ENCODE data around the gene KIAA1549. TPM values are rescaled to one million over a fixed set of nuclear protein-coding genes. Genes with fewer than 3 reads are reported as not detected.

Gene KIAA1549
- total RNA-seq, 1 donor from 2014 or later = 0.53 TPM

DNA sequence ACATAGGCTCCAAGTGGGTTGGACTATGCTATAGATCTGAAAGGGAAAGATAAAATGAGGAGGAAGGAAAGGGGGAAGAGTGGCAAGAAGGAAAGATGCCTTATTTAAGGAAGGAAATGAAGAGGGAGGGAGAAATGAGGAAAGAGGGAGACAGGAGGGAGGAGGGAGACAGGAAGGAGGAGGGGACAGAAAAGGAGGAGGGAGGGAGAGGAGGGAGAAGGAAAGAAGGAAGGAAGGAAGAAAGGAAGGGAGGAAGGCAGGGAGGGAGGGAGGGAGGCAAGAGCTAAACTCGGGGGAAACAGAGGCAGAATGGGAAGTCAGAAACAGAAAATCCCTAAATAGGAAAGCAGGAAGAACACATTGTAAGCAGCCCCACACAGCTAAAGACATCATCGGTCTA, 67.4 kb downstream of the KIAA1549 start:
- DNase-seq (ENCODE audit: low spot score) = no peak

DNA sequence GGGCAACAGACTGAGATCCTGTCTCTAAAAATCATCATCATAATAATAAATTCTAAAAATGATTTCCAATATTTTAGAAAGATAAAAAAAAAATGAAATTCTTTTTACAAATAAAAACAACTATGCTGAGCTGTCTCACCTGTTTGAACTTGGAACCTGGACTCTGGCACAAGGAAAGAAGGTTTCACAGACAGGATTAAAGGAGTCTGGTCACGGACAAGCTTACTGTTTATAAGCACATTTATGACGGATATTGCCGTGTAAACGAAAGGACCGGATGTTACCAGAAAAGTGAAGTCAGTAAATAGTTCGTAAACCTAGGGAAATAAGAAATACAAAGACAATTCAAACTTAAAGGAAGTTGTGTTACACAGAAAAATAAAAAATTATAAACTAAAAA, 70.2 kb downstream of the KIAA1549 start:
- DNase-seq (ENCODE audit: low spot score) (no peak), ATAC-seq (no peak)

More for the DNA sequence above, 67.4 kb downstream of the KIAA1549 start:
- ATAC-seq = no peak

DNA sequence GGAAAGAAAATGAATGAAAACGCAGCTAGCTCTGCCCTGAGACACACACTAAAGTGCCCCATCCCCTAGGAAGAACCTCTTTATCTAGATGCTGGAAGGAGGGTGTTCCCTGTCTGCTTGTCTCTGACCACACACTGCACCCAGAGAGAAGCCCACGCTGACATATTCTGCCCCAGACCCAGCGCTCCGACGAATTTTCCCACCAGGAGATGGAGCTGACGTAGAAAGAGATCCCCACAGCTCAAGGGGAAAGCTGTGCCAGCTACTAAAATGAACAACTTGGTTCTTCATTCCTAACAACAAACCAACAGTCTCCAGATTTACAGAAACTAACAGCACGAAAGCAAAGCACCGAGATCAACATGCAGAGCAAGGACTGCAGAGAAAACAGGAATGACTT, 73.3 kb downstream of the KIAA1549 start:
- DNase-seq (ENCODE audit: low spot score) (no peak), ATAC-seq (no peak)

DNA sequence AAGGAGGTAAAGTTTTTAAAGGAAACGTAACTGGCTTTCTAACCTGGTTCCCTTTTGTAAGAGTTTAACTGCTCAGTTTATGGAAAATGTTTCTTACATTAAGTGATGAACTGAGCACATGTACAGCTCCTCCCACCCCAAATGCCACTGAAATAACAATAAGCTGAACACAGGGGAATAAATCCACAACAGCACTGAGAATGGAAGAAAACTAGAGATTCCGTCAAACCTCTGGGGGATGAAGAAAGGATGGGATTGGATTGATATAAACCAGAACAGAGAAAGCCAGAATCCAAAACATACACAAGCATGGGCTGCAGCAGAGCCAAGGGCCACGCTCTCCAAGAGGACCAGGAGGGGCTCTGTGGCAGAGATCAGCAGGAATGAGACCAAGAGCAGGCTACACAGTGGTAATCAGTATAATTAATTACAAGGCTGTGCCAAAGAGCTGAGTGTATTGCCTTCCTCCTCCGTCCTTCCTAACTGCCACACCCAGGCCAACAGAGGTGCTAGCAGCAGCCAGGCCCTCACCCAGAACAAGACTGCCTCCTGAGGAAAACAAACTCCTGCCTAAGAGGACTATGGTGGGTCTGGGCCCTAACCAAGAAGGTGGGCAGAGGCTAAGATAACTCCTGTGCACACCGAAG, 73.9 kb downstream of the KIAA1549 start:
- ATAC-seq (no peak), DNase-seq (ENCODE audit: low spot score) (no peak)

DNA sequence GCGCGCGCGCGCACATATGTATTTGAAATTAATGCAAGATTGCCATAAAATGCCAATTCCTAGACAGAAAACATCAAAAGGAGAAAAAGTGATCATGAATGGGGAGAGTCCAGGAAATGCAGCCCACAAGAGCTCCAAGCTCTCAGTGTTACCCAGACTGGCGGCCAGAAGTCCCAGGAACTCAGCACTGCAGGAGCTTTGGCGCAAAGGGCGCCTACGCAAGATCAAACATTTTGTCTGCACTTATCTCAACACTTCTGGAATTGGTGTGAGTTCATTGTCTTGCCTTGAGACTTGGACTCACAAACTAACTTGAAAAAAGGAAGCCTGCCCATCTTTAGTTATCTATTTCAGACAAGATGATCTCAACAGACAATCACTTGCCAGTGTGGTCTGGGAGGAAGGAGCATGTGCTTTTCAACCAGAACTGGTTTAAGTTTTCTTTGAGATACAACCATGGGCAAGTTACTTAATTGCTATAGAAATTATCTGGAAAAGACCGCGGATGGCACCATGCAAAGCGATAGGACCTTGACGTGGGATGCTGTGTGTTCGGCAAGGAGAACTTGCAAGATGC, 77.2 kb downstream of the KIAA1549 start:
- no peak for ATAC-seq
- no peak for DNase-seq (ENCODE audit: low spot score)

DNA sequence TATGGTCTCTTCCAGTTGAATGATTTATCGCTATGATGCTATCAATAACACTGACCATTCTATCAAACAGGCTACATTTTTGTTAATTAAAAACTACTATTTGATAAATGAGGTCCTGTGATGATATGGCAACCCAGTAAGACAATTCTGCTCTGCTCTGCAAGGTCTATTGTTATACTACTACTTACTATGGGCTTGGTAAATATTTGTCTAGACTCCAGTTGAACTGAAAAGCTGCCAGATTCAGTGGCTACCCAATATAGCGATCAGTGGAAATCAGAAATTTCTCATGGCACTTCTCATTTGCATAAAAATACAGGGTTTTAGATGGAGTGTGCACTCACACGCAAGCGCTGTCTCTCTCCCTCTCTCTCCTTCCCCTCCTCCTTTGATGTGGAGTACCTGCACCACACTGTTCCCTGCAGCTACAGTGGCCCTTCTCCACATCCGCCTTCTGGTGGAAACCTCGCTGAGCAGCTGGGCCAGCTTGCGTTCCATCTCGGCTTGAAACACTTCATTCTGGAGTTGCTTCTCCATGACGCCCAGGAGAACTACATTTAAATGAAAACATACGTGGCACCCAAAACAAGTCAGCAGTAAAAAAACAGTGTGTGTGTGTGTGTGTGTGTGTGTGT, 77.9 kb downstream of the KIAA1549 start:
- DNase-seq (ENCODE audit: low spot score) (no peak), ATAC-seq (no peak)

DNA sequence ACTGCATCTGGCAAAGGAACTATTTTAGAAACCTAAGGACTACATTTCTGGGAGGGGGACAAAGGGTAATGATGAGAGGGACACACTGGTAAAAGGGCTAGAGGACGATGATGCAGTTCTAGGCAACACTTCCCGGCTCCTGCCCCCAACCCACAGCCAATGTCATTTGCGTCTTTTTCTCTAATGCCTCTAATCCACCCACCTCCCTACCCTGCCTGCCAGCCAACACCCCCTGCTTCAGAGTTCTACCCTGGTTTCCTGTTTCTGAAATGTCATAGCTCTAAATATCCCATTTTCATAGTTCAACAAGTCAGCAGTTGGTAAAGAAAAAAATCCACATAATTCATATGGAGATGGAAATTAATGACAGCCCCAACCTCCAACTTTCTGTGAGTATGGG, 79.0 kb downstream of the KIAA1549 start:
- DNase-seq (ENCODE audit: low spot score) (no peak), ATAC-seq (no peak)

DNA sequence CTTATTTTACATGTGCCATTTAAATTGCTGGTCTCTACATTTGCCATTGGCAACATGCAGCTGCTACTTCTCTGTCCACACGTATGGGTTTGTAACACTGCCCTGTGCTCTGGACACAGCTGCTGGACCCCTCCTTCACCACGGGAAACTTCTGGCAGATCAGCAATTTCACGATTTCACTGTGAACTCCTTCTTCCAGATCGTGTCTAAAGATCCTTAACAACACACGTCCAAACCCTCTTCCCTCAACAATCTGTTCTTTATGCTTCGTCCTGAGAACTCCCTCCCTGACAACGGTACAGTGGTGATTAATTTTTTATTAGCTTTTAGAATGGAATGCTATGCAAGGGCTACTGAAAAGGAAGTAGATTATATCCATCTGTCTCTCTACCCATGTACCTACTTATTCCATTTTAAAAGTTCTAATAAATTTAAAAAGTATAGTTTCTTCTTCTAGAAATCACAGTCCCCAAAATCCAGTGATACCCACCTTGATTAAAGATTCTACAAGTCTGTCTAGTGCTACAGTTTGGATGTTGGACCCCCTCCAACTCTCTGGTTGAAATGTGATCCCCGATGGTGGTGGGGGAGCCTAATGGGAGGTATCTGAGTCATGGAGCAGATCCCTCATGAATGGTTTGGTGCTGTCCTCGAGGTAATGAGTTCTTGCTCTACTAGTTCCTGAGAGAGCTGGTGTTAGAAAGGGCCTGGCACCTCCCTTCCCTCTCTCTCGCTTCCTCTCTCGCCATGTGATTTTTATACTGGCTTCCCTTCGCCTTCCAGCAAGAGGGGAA, 81.0 kb downstream of the KIAA1549 start:
- ATAC-seq (no peak), DNase-seq (ENCODE audit: low spot score) (no peak)

DNA sequence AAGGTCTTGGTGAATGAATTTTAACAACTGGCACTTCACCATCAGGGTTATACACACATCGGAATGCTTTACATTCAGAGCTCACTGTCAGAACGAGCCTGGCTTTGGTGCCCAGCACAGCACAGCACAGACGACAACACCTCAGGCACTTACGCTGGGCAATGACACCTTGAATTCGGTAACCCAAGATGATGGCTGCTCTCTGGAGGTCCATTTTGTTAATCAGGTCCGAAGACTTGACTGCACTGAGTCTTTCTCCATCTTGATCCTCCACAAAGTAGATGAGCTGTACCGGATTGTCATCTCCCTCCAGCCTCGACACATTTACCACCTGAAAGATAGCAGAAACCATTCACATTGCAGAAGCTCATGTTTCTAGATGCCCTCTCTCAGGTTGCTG, 82.4 kb downstream of the KIAA1549 start:
- no peak for ATAC-seq

DNA sequence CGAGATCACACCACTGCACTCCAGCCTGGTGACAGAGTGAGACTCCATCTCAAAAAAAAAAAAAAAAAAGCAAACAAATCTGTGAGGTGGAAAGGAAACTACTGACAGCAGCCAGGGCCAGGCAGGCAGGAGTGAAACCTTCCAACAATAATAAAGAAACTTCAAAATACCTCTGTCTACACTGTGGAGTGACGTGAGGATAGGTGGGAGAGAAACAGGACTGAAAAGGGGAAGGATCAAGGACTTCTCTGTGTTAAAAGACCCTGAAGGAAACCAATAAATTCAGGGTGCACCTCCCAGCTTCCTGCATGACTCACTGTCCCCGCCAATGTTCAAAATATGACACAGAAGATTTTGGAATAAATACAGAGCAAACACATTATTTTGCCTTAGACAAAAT, 82.9 kb downstream of the KIAA1549 start:
- ATAC-seq = no peak
- DNase-seq (ENCODE audit: low spot score) = no peak

More for the DNA sequence above, 82.4 kb downstream of the KIAA1549 start:
- DNase-seq (ENCODE audit: low spot score) = no peak

DNA sequence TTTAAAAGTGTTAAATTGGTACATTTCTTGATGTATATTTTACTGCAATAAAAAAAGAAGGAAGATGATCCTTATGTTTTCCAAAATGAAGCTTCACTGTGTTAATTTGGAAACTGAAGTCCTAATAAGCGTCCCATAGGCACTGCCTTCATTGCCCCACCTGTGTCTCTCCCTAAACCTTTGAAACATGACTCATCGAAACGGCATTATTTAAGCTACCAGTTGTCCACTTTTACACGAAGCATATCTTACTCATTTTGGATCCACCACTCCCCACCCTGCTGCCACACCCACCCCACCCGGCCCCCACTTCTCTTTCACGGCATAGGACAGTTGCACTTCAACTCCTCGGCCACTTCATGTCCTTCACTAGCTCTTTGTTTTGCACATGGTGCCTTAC, 85.5 kb downstream of the KIAA1549 start:
- ATAC-seq (no peak), DNase-seq (ENCODE audit: low spot score) (no peak)

DNA sequence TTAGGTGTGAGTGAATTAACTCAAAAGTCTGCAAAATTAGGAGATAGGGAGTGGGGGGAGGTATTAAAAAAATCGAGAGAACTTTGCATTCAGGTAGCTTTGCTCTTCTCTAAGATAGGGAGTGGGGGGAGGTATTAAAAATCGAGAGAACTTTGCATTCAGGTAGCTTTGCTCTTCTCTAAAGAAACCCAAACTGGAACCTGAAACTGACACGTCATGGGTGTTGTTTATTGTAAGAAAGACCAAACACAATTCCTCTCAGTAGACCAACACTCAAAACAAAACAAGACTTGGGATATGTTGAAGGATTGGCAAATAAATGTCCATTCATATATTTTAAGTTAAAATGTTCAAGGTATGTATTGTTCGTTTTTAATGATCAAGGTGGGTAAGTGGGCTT, 87.9 kb downstream of the KIAA1549 start:
- no peak for ATAC-seq
- DNase-seq (ENCODE audit: low spot score) = no peak

DNA sequence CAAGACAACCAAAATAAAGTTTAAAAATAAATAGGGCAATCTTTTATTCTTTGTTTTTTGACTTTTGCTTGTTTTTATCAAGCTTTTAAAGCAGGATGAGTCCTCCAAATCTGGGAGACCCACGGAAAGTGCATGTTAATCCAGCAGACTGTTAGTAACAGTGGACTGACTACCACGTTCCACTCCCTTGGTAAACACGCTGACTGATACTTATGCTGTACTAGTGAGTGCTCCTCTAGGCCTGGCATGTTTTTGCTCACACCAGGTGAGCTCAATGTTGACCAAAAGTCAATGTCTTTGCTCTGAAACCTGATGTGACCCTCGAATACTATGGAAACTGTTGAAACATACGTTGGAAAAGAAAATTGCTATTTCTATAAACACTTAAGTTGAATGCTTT, 88.4 kb downstream of the KIAA1549 start:
- DNase-seq (ENCODE audit: low spot score) = no peak
- no peak for ATAC-seq

DNA sequence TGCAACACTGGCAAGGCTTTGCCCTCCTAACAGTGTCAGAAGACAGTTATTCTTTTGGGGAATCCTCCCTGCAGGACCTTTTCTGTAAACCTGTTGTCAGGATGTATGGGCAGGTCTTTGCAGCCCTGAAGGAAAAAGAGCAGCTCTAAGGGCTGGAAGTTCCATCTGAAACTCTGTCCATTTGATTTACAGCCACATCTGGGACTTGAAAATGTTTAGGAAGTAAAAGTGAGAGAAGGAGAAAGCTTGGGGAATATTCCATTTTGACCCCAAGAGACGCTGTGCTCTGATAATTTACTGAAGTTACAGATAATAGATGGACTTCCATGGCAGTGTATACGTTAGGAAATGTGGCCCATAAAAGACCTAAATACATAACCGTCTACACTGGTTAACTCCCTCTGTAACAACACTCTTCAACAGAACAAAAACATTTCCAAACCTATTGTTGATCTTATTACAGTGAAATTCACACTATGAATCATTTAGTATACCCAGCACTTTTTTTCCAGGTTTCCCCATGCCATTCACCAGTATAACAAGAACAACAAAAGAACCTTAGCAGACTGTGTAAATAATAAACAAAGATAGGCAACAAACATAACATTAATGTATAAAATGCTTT, 89.1 kb downstream of the KIAA1549 start:
- ATAC-seq = no peak
- DNase-seq (ENCODE audit: low spot score) = no peak

DNA sequence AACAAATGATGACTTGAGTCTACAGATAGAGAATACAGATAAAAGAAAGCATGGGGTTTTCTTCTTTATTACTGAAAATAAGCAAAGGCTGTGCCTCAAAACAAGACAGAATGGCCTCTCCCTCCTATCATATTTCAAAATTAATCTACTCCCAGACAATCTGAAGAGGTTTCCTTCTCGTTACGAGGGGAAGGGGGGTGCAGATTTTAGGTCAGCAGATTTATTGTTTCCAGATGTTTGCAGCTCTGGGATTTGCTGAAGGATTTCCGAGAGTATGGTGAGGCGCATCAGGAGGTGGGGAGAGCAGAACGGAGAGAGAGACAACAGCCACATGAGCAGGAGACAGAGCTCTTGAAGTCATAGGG, 89.8 kb downstream of the KIAA1549 start:
- no peak for ATAC-seq
- DNase-seq (ENCODE audit: low spot score) = no peak

DNA sequence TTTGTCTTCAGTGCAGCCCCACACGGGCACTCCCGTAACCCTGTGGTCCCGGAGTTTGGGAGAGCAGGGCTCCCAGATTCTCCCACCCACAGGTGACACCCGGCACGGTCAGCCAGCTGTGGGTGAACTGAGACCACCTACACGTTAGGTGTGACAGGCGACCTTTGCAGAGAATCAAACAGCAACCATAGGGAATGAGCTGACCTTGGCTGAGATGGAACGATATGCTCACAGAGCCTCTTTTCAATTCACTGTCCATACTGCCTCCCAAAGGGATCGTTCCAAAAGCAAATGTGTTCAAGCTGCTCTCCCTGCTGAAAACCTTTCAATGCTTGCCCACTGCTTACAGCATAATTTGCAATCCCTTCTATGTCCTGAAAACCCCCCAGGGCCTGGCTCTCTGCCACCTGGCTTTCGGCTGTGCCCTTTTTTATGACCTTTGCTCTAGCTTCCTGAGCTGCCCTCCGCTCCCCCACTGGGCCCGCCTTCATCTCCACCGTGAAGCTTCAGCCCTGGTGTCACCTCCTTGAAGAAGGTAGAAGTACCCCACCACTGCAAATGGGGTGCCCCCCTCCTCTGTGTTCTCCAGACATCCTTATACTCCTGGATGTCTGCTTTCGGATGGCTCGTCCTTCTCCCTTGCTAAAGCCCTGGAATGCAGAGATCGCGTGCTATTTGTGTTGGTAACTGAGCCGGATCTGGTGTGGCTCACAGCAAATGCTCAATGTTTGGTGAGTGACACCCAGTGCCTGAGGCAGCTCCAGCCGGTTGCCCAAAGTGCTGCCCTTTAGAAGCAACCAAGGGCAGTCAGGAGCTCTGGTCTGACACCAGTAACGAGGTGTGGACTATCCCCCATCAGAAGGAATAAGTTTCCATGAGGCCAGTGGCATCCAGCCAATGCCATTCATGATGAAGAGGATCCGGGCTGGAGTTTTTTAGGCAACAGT, 90.4 kb downstream of the KIAA1549 start:
- ATAC-seq (peak; percentile 80), DNase-seq (ENCODE audit: low spot score) (peak; percentile 62)

DNA sequence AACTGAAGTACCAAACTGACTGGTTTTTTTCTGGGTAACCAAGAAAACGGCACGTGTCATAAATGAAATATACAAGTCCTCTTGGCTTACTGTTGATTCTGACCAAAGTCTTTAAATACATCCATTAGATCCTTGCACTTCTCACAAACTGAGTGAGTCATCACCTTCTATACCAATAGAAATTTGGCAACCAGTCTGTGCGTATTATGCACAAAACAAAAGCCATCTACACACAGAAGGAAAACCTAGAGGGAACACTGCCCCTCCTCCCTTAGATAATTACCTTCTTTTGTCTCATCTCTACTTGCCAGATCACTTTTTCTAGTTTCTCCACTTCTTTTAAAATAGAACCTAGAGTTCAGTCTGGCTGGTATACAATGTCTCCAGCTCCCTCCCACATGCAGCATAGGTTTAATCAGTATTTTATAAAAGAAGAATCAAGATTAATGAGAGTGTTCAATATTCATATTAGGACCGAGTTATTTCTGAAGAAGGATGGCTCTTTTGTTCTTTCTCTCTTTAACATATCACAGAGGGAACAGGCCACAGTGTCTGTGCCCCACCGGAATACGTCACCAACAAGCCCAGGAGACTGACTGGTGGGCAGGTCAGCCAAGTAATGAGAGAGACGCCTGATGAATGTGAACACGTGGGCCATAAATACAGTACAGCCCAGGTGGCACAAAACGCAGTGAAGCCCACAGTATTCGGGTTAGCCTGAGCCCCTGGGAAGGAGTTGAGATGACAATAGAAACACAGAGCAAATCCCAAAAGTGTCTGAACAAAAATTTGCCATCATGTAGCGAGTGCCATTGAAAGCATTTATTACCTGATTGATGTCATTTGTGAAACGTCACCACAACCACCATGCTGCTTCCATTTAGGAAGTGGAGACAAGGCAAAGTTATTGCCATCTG, 91.3 kb downstream of the KIAA1549 start:
- ATAC-seq (no peak), DNase-seq (ENCODE audit: low spot score) (no peak)

DNA sequence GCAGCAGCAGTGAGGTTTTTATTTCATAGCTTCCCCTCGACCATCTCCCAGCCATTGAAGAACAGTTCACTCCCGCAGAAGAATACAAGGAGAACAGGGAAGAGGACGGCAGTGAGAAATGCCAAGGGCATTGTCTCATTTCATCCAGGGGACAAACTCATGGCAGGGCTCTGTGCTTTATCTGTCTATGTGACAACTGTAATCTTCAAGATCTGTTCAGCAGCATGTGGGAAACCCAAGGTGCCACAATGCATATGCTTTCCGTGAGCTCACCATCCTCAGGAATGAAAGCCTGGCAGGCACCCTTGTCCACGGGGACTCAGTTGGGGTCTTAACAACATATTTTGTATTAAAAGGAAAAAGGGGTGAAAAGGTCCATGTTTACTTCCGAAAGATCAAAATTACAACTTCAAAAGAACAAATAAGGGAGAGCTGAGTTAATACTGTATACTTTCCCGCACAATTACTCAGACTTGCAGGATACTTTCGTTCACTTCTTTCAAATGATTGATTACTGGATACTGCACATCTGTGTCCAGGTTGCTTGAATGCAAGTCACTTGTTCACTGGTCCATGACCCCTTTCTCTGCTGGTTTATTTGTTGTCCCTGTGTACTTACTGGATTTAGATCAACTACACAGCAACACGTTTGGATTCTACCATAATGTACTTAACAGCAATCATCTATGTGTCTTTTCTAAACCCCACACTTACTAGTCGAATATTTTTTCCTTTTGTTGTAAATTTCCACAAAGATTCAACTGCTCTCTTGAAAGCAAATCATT, 93.1 kb downstream of the KIAA1549 start:
- ATAC-seq (peak; percentile 48), DNase-seq (ENCODE audit: low spot score) (no peak)

Data from left lobe of liver (tissue), 2 donors.